ENCODE data around the gene IMPA2.
"Not testable (repeated sequence)": the region's sequence is repeated elsewhere in the genome, so short reads cannot be mapped to it uniquely, and the experiment has no call there.

Gene IMPA2

GRCh38 chr18:11963991-11964484 is 17.3 kb upstream of the IMPA2 start:
- DNase-seq, result no peak

GRCh38 chr18:11969904-11970835 is 11.1 kb upstream of the IMPA2 start:
- DNase-seq, result no peak

- not testable (repeated sequence) for DNase-seq
These were observed 10.5 kb upstream of the IMPA2 start for GRCh38 chr18:11970836-11971226.

GRCh38 chr18:11972371-11973174 is 8.7 kb upstream of the IMPA2 start:
- DNase-seq, result no peak

- no peak for DNase-seq
These were observed 6.5 kb upstream of the IMPA2 start for GRCh38 chr18:11974741-11975325.

GRCh38 chr18:11975723-11976122 is 5.6 kb upstream of the IMPA2 start:
- DNase-seq, result no peak

GRCh38 chr18:11976315-11977152 is 4.8 kb upstream of the IMPA2 start:
- no peak for DNase-seq

GRCh38 chr18:11977153-11977466 is 4.2 kb upstream of the IMPA2 start:
- no peak for DNase-seq

GRCh38 chr18:11978956-11979355 is 2.4 kb upstream of the IMPA2 start:
- no peak for DNase-seq

GRCh38 chr18:11980163-11980493 is 1.2 kb upstream of the IMPA2 start:
- no peak for DNase-seq

- peak; percentile 95 for DNase-seq
These were observed 664 bp upstream of the IMPA2 start for GRCh38 chr18:11980494-11981191.

GRCh38 chr18:11981543-11982366 is 448 bp downstream of the IMPA2 start:
- peak; percentile 14 for DNase-seq

- DNase-seq, result no peak
These were observed 1.7 kb downstream of the IMPA2 start for GRCh38 chr18:11982981-11983380.

GRCh38 chr18:11983592-11983991 is 2.3 kb downstream of the IMPA2 start:
- no peak for DNase-seq

GRCh38 chr18:11984091-11984490 is 2.8 kb downstream of the IMPA2 start:
- no peak for DNase-seq

GRCh38 chr18:11985586-11985985 is 4.3 kb downstream of the IMPA2 start:
- no peak for DNase-seq

GRCh38 chr18:11986061-11986460 is 4.8 kb downstream of the IMPA2 start:
- DNase-seq, result no peak

- DNase-seq, result no peak
These were observed 6.2 kb downstream of the IMPA2 start for GRCh38 chr18:11987527-11987926.

- no peak for DNase-seq
These were observed 7.9 kb downstream of the IMPA2 start for GRCh38 chr18:11989174-11989573.

- no peak for DNase-seq
These were observed 8.7 kb downstream of the IMPA2 start for GRCh38 chr18:11989966-11990380.

GRCh38 chr18:11990539-11990938 is 9.2 kb downstream of the IMPA2 start:
- DNase-seq, result no peak

Data from CD4-positive, alpha-beta T cell treated with Interleukin-10 for 1 hour (primary cell).